Measurements from ENCODE around the gene FANCE.
A peak's percentile ranks its signal among the peaks of the same experiment; 100 is the strongest.

FANCE gene

DNA sequence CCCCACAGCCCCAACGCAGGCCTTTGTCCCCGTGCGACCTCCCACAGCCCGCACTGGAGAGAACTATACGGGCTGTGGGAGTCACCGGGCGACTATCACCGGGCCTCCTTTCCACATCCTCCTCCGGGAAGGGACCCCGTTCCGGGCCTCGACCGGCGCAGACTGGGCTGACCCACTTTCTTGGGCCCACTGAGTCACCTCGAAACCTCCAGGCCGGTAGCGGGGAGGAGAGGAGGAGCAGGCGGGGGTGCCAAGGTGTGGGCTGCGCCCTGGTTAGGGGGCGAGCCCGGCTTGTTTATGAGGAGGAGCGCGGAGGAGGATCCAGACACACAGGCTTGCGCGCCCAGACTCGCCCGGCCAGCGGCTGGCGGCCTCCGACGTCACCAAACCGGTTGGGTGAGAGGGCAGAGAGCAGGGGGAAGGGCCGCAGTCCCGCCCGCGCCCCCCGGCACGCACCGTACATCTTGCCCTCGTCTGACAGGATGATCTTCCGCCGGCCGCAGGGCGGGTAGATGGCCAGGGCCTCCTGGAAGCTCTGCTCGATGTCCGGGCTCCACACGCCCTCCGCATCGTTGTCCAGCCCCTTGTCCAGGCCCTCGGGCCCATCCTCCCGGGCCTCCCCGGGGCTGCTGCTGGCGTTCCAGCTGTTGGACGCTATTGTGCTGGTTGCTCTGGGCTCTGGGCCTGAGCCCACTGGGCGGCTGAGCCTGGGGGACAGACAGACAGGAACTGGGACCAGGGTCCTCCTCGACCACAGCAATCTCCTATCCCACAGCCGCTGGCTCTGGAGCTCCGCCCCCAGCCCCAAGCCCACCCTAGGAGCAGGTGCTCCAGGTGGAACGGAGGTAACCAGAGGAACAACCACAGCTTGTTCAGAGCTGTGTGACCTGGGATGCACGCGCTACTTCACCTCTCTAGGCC, 34.1 kb downstream of the FANCE start:
- DNase-seq = no peak

DNA sequence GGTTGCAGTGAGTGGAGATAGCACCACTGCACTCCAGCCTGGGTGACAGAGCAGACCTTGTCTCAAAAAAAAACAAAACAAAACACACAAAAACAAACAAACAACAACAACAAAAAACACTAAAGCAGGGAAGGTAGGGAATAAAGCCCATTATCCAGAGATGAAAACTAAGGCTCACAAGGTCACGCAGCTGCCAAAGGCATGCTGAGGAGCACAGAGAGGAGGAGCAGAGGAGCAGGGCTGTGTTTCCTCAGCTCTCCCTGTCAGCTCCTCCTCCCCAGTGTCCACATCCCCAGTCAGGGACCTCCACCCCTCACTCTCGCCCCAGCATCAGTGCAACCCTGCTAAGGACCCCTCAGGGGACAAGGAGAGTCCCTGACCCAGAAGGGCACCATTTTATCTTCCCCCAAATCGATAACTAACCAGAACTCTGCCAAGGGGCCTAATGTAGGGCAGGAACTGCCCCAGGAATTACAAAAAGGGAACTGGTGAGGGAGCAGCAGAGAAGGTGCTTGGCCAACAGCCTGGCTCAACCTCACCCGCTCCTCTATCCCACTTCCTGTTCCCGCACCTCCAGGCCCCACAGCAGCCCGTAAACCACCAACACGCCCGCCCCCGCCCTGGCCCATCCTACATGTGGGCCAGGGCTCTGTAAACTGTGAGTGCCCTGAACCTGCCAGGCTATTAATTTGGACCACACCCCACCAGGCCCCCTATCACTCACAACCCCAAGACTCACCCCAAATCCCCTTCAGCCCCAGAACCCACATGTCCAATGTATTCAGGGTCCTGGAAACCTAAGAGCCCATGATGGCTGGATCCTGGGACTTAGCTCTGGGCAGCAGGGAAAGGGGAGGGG, 35.7 kb downstream of the FANCE start:
- DNase-seq = no peak

DNA sequence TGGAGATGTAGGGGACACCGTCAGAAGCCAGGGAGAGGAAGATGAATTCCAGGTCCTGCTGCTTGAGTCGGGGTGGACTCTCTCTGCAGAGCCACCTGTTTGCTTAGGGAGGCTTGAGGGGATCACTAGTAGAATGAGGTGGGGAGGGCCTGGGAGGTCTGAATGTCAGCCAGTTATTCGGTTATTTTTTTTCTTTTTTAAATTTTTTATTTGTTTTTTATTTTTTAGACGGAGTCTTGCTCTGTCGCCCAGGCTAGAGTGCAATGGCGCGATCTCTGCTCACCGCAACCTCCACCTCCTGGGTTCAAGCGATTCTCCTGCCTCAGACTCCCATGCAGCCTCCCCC, 36.4 kb downstream of the FANCE start:
- DNase-seq = no peak

DNA sequence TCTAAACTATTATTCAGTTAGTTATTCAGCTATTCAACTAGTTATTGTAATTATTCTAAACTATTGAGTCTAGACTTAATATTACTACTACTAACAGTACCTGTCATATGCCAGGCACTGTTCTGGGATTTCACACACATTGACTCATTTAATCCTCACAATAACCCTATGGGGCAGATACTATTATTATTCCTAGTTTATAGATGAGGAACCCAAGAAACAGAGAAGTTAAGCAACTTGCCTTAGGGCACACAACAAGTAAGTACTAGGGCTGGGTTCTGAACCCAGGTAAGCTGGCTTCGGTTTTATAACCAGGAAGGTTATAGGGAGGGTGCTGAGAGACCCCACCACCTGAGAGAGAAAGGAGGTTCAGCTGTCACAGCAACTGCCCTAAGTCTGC, 36.9 kb downstream of the FANCE start:
- DNase-seq = no peak

DNA sequence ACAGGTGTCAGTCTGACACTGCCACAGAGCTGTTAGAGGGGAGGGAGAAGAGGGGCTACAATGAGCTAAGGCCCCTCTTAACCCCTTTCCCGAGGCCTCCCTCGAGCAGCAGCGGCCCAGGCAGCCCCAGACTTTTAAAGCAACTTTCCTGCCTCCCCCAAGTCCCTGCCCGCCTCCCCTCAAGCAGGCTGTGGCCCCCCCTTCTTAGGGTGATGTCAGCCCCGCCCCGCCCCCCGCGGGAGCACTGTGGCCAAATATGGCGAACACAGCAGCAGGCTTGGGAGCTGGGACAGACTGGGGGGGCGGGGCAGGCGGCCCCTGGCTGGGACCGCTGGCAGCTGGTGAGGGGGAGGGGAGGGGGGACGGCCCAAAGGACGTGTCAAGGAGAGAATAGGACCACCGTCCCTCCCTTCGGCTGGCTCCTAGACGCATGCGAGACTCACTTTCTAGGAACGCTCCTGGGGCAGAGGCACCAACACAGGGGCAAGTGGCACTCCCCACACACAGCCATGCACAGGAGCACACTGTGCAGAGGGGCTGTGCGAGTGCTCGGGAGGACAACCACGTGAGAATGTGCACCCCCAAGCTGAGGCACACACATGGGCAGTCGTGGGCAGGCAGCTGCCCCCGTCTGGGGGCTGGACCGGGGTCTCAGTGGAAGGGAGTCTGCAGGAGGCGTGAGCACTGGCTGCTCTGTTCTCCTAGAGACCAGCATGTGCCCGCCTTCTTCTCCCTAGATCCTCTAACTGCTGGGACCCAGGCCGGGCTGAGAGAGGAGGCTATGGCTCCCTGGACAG, 38.1 kb downstream of the FANCE start:
- no peak for DNase-seq

DNA sequence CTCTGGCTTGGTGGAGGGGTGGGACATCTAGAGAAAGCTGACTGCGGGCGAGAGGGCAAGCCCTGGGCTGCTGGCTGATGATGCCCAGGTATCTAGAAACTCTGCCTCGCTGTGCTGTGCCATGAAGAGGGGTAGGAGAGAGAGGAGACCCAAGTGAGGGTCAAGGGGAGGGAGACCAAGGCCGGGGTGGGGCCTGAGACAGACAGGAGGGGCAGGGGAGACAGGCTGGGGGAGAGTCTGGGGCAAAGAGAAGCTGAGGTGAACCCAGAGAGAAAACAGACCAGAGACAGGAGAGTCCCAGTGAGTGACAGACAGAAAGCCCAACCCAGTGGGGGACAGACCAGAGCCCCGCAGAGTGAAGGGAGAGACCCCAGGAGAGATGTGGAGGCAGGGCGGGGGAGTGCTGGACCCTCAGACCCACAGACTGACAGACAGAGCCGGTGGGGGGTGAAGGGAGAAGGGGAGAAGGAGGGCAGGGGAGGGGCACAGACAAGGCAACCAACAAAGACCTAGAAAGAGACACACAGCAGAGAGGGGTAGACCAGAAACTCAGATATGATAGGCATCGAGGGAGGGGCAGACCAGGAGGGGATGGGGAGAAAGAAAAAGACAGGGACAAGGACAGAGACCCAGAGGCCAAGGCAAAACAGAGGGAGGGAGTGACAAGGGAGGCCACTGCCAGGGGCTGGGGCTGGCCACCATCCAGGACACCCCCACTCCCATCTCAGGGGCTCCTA, 38.9 kb downstream of the FANCE start:
- DNase-seq = no peak

DNA sequence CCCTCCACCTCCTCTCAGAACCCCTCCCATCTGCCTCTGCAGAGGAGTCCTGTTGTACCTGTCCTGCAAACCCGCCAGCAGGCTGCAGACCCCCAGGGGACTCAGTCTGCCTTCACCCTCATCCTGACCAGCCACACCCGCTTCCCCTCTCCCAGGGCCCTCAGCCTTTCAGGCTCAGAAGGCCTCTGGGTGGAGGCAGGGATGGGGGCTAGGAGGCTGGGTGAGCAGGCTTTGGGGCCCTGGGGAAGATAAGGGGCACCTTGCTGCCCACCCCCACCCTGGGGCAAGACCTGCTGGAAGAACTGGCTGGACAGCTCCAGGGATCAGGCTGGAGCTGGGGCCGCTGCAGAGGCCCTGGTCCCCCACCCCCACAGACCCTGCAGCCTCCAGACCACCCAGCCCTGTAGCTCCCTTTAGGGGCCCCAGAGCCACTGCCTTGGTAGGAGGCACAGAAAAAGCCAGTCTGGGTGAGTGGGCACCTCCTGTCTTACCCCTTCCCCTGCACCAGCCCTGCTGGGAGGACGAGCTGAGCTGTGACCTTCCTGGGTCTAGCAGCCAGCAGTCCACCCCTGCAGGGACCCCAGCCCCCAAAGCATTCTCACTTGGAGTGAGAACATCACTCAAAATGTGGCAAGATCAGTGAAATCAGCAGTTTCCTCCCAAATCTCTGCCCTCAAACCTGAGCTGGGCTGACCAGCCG, 39.6 kb downstream of the FANCE start:
- DNase-seq = no peak

DNA sequence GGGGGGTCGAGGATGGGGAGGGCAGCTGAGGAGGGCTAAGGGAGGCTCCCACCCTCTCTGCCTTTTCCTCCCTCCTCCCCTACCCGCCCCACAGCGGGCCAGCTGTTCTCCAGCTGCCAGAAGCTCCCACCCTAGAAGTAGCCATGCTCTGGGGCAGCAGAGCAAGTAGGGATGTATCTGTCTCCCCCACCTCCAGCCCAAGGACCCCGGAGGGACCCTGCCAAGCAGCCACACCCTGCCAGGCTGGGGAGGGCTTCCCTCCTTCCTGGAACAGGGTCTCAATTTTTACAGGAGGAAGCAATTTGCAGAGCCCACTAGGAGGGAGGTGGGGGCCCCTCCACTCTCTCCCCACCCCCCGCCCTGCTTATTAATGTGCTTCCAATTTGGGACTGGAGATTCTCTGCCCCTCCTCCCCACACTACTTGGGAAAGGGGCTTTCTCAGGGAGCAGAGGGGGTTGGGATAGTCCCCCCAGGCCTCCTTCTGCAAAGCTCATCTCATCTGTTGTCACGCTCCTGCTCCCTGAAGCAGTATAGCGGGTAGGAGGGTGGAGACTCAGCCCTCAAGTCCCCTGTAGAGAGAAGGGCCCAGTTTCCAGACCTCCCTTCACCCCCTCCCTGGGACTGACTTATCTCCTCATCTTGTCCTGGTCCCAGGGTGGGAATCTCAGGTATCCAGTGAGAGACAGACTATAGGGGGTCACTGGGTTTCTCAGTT, 40.3 kb downstream of the FANCE start:
- no peak for DNase-seq

DNA sequence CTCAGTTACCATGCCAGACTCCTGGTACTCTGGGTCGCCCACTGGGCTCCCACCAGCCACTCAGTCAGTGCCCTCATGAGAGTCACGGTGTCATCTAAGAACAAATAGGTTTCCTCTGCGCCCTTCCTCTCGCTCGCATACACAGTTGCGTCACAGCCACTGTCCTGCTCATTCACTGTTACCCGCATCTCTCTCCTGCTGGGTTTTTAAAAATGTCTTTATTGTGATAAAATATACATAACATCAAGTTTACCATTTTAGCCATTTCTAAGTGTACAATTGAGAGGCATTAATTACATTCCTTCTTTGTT, 40.8 kb downstream of the FANCE start:
- DNase-seq = no peak

DNA sequence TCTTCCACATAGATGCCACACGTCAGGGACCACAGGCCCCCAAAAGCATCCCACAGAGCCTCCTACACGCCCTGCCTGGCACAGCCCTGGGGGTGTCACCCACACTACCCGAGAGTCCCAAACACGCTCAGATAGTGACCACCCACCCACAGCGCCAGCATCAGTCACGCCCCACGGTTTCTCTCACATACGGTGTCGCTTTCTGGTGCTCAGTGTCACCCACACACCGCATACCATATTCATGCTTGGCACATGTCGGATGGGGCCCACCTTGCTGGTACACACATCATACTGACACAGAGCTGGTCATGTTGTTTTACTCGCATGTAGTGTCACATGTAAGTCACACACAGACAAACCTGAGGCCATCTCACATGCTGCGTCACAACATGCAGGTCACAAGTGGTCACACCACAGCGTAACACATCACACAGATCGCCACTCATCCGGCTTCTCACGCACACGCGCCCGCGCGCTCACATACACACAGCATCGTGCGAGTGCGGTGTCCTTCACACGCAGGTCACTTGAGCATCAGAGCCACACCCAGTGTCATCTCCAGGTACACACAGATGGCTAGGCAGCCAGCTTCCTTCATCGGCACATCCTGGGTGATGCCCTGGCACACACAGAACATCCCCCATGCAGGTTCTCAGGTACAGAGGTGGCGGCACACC, 41.3 kb downstream of the FANCE start:
- DNase-seq = no peak

DNA sequence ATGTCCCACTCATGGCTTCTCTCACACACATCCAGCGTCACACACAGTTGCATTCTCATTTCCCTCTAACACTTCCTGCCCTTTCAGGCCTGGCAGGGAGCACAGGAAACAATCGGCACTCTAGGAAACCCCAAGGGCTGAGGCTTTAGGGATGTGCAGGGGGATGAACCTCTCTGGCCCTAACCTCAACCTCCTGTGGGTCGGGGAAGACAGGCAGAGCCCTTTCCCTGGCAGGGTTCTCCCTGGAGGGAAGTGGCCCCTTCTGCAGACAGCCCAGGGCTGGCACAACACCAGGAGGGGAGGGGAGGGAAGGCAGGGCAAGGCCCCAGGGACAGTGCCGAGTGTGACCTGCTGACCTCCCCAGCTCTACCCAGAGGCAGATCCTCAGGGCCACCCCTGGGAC, 42.0 kb downstream of the FANCE start:
- DNase-seq = no peak

DNA sequence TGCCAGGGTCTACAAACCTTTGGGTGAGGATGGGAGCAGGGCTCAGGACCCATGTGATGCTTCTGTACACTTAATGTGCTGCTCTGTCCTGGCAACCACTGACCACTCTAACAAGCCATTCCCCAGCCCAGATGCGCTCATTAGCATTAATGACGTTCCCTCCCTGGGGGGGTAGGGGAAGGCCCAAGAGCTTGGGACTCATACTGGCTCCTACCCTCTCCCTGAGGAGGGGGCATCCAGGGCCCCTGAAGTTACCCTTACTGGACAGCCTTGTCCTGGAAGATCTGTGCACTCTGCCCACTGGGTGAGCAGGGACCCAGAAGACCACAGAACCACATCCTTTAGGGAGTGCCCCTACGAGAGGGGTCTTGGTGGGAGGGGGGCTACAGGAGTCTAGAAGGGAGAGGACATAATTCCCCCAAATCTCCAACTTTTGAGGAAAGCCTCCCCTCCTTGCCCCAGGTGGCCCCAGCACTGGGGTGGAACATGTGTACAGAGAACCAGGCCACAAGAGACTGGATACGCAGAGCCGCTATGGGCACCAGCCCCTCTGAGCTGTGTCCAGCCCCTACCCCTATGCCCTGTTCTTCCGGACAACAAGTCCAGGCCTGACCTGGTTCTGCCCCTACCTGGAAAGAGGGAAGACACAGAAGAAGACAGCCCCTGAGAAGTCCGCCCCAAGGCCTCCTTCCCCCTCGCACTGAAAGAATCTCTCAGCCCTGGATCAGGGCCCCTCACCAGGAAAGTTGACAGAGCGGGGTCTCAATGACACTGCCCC, 43.3 kb downstream of the FANCE start:
- DNase-seq = no peak

DNA sequence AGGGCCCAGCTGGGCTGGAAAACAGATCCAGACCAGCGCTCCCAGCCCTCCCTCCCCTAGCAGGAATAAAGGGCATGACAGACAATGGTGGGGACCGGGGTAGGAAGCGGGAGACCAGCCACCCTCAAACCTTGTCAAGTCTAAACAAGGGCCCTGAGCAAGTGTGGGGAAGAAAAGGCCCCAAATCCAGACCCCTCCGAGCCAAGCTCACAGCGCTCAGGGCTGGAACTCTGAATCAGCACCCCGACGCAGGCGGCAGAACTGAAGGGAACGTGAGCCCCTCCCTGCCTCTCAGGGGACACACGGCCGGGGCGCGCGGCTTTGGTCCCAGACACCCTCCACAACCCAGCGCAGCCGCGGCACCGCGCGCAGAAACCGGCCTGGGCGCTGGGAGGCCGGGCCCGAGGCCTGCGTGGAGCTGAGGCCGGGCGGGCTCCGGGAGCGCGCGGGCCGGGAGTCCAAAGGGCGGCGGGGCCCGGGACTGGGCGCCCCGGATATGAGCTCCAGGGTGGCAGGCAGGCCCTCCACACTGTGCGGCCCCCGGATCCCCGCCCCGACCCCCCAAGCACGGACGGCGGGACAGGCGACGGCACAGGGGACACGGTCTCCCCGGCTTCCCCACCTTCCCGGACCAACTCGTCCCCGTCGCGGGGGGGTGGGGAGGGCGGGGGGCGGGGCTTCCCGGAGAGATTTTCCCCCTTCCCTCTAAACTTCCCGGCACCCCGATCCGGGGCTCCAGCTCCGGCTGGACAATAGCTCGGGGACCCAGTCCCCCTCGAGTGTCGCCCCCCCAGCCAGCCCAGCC, 44.1 kb downstream of the FANCE start:
- no peak for DNase-seq

DNA sequence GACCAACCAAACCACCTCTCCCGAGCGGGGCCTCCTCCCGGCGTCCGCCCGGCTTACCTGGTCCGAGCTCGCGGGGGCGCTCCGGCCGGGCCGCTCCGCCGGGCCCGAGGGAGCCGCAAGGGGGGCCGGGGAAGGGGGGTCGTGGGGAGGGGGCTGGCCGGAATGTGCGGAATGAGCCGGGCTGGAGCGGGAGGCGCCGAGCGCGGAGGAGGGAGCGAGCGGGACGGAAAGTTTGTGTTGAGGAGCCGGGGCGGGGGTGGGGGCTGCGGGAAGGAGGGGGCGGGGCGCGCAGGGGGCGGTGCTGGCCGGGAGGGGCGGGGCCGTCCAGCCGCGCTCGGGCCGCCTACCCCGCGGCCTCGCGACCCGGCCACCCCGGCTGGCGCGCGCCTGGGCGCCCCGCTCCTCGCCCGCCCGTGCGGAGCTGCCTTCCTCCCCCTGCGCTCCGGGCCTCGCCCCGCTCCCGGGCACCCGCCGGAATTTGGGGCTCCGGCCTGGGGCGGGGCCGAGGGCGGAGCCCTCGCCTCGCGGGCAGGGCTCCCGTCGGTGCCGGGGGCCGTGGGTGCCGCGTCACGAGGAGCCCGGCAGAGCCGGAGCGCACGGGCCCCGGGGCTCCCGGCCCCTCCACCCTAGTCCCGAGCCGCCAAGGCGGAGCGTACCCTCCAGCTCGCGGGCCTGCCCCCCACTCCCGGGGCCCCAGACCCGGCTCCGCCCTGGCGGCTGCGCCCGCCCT, 44.9 kb downstream of the FANCE start, which contains the start of gene TEAD3:
Gene TEAD3 (minus strand): TSS at position 239 of the 730 bp plus-strand sequence.
- peak; percentile 50 for DNase-seq

DNA sequence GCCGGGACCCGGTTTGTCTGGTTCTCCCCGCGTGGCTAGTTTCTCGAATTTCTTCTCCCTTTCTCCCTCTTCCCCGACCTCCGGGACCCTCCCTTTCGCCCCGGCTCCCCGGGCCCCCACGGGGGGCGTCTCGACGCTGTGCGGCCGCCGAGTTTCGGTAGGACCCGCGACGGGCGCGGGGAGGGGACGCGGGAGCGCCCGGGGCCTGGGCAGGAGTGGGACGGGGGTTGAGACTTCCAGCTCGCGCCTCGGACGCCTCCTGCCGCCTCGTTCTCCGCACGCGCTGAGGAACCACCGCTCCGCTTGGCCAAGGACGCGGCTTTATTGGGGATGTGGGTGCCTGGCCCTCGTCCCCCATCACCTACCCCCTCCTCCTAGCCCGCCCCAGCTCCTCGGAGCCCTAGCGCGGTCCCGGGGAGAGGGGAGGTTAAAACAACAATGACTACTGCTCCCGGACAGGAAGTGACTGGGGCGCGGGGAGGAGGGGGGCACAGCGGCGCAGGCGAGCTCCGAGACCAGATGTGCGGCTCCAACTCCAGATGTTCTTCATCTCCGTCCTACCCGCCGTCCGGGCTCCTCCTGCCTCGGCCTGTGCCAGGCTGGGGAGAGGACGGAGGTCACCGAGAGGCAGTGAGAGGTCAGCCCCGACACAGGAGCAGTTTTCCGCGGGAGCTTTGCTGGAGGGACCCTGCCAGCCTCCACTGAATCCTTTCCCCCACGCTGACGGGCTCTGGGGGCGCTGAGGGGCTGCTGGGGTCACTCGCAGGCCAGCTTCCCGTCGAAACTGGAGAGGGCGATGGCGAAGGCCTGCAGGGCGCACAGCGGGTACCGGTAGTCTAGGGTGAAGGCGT, 45.7 kb downstream of the FANCE start:
- DNase-seq = peak; percentile 19

DNA sequence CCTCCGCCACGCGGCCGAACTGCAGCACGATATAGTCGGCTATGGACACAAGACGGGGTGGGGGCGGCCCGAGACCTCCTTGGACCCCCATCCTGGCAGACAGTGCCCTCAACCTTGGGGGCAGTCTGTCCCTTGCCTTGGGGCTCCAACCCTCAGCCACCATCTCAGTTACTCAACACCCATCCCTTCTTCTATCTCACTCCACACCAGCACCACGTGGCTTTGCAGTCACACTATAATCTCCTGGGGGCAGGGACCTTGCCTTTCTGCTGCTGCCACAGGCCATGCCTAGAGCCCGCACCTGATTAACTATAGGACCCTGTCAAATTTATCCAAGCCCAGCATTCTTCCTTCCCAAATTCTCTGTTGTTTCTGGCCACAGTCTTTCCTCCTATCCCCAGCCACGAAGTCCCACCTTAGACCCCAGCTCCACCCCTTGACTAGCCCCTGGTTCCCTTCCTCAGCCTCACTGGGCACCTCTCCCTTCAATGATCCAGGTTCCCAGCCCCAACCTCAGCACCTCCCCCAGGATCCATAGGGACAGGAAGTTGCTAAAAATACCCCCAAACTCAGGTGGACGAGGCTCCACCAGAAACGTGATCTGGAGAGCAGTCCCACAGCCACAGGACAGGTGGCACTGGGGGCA, 46.4 kb downstream of the FANCE start:
- DNase-seq = no peak

DNA sequence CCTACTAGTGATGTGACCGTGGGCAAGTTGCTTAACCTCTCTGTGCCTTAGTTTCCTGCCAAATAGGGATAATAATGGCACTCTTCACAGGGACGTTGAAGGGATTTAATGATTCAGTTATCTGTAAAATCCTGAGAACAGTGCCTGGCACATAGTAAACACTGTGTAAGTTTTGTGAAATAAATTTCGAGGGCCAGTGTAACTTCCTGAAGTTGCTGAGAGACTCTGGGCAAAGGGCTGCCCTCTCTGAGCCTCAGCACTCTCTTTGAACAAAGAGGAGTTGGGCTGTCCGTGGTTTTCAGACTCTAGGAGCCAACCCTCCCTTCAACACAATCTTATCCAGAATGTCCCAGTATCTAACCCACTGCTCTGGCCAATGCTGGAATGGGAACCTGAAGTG, 47.2 kb downstream of the FANCE start:
- DNase-seq = no peak
